Sigmoid colon (tissue), 7 donors: ENCODE measurements around the gene SEC16A. TPM values are rescaled to one million over a fixed set of nuclear protein-coding genes. Genes with fewer than 3 reads are reported as not detected.

ENCODE experiments used
- DNase-seq: peaks from one replicate; pipeline ENCODE4 v3.0.0-alpha.2; 2019
- H3K27ac ChIP-seq, 4 donors: fragments of 200-600 bp; sonication (generic); one replicate each; pipeline ENCODE4 v1.5.1; 2016 to 2019; ENCODE audit warnings: mild to moderate bottlenecking in 1 of 4
- H3K27me3 ChIP-seq, 3 donors: fragments of 200-600 bp; sonication (generic); one replicate each; pipeline ENCODE4 v1.5.1; 2019; ENCODE audit warnings: mild to moderate bottlenecking in 1 of 3
- H3K36me3 ChIP-seq, 4 donors: fragments of 200-600 bp; sonication (generic); one replicate each; pipeline ENCODE4 v1.5.1; 2016 to 2019
- H3K4me1 ChIP-seq, 4 donors: fragments of 200-600 bp; sonication (generic); one replicate each; pipeline ENCODE4 v1.5.1; 2017 to 2019
- H3K4me3 ChIP-seq, 4 donors: fragments of 200-600 bp; sonication (generic); one replicate each; pipeline ENCODE4 v1.5.1; 2017 to 2019; ENCODE audit warnings: mild to moderate bottlenecking in 2 of 4, moderate library complexity in 1 of 4
- H3K9me3 ChIP-seq, 4 donors: fragments of 200-600 bp in 3 of 4; sonication (generic) in 3 of 4; one replicate each; pipeline versions ENCODE4 v1.5.1 to v1.6.1; 2013 to 2019
- EP300 ChIP-seq, 4 donors: sonication (generic); formaldehyde crosslinking; IDR thresholded peaks; one replicate each; pipeline ENCODE4 v1.6.1; 2017; ENCODE audit warnings: antibody characterized with exemption in 4 of 4
- POLR2A ChIP-seq, 2 donors: fragments of 450-650 bp; IDR thresholded peaks; one replicate each; pipeline ENCODE4 v1.6.1; 2016; ENCODE audit warnings: antibody characterized with exemption in 2 of 2, mild to moderate bottlenecking in 2 of 2, moderate library complexity in 2 of 2
- POLR2AphosphoS5 ChIP-seq, 4 donors: sonication (generic); formaldehyde crosslinking; IDR thresholded peaks; one replicate each; pipeline ENCODE4 v1.6.1; 2017; ENCODE audit warnings: antibody characterized with exemption in 4 of 4
- WGBS, 2 donors: extraction: QIAGEN DNeasy Blood & Tissue Kit; methylation state at CpG; one replicate each; pipeline ENCODE4 v1.1.7; 2013; 5-methylcytosine and 5-hydroxymethylcytosine counted together
- intact Hi-C: fragments of 100-400 bp; cut with DNase I; formaldehyde crosslinking; loops from one replicate; pipeline ENCODE4 v1.15.1; 2023
- polyA plus RNA-seq, 3 donors: library from polyadenylated mRNA; stranded (reverse); fragments of 200-250 nt; gene quantifications; one replicate each; pipeline ENCODE4 v1.2.3, GENCODE V29; 2013
- total RNA-seq, 4 donors: library from RNA; depleted of rRNA; stranded (reverse); fragments of >200 nt; gene quantifications; one replicate each; pipeline ENCODE4 v1.1.0, GENCODE V29; 2016
- TF ChIP-seq, protein P1 (sequence below), 4 experiments: fragments of 450-650 bp in 3 of 4; fragments of 200-600 bp in 1 of 4; IDR thresholded peaks; one replicate each; pipeline ENCODE4 v1.5.1; 2016 to 2019; ENCODE audit warnings: antibody characterized with exemption in 4 of 4, mild to moderate bottlenecking in 3 of 4, moderate library complexity in 2 of 4
- donor health status: healthy with polysubstance abuse.
- donor health status: Bipolar disorder and iron deficiency.
- donor health status: healthy.

SEC16A gene
- total and polyA plus RNA-seq, 7 donors = 22.8 to 57.0 (median 27.5) TPM

DNA sequence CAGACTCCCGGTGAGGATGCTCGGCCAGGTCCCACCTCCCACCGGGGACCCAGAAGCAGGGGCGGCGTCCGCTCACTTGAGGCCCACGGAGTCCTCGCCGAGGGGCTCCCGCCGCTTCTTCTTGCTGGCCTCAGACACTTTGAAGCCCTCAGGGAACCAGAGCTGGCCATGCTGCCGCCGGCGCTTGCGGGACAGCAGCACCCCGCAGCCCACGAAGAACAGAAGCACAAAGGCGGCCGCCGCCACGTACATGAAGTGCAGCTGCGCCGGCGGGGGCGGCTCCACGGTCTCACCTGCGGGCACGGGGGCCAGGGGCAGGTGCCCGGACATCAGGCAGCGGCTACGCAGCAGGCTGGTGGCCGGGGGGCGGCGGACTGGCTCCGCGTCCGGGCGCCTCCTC is 19.4 kb upstream of the SEC16A start:
- no peak for DNase-seq
- Histone ChIP-seq H3K4me1 (no peaks in the 10 kb centered on the region), H3K27me3 (no peaks in the 10 kb centered on the region), H3K4me3 (no peak overlapping the region), H3K36me3 (peaks cover 82 to 100% (median 93%) of the 10 kb centered on the region in 4 donors), H3K9me3 (no peaks in the 10 kb centered on the region), H3K27ac (no peak overlapping the region)
- intact Hi-C loops = no loop called here
- 94 to 96% methylated on average over 38 of the region's 38 CpGs for WGBS, 2 donors
- TF ChIP-seq, protein P1, sequence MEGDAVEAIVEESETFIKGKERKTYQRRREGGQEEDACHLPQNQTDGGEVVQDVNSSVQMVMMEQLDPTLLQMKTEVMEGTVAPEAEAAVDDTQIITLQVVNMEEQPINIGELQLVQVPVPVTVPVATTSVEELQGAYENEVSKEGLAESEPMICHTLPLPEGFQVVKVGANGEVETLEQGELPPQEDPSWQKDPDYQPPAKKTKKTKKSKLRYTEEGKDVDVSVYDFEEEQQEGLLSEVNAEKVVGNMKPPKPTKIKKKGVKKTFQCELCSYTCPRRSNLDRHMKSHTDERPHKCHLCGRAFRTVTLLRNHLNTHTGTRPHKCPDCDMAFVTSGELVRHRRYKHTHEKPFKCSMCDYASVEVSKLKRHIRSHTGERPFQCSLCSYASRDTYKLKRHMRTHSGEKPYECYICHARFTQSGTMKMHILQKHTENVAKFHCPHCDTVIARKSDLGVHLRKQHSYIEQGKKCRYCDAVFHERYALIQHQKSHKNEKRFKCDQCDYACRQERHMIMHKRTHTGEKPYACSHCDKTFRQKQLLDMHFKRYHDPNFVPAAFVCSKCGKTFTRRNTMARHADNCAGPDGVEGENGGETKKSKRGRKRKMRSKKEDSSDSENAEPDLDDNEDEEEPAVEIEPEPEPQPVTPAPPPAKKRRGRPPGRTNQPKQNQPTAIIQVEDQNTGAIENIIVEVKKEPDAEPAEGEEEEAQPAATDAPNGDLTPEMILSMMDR (IDR thresholded peaks at IDR 0.05) = no peak
- TF ChIP-seq EP300 (IDR thresholded peaks at IDR 0.05) (no peak), POLR2A (IDR thresholded peaks at IDR 0.05) (no peak), POLR2AphosphoS5 (IDR thresholded peaks at IDR 0.05) (no peak)

DNA sequence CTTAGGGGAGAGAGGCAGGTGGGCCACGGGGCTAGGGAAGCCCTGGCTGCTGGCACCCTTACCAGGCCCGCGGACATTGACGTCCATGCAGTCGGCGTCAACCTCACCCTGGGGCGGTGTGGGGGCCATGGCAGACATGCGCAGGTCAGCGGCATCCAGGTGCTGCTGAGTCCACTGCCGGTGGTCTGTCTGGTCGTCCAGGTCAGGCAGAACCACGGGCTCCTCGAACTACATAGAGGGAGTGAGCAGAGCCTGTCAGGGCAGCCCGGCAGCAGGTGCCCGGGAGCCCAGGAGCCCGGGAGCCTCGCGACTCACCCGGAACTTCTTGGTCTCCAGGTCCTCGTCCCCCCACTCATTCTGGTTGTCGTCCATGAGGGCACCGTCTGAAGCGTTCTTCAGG is 18.8 kb upstream of the SEC16A start:
- no peak overlapping the region for H3K27ac ChIP-seq
- H3K27me3 ChIP-seq = no peaks in the 10 kb centered on the region
- no peak for DNase-seq
- H3K4me1 ChIP-seq = no peaks in the 10 kb centered on the region
- intact Hi-C loops = no loop called here
- peaks cover 83 to 100% (median 93%) of the 10 kb centered on the region in 4 donors for H3K36me3 ChIP-seq
- H3K4me3 ChIP-seq = no peak overlapping the region
- 89 to 93% methylated on average over 23 of the region's 23 CpGs for WGBS, 2 donors
- TF ChIP-seq POLR2A (IDR thresholded peaks at IDR 0.05) (no peak), EP300 (IDR thresholded peaks at IDR 0.05) (no peak), POLR2AphosphoS5 (IDR thresholded peaks at IDR 0.05) (no peak)
- TF ChIP-seq, protein P1 (IDR thresholded peaks at IDR 0.05) = no peak
- no peaks in the 10 kb centered on the region for H3K9me3 ChIP-seq

DNA sequence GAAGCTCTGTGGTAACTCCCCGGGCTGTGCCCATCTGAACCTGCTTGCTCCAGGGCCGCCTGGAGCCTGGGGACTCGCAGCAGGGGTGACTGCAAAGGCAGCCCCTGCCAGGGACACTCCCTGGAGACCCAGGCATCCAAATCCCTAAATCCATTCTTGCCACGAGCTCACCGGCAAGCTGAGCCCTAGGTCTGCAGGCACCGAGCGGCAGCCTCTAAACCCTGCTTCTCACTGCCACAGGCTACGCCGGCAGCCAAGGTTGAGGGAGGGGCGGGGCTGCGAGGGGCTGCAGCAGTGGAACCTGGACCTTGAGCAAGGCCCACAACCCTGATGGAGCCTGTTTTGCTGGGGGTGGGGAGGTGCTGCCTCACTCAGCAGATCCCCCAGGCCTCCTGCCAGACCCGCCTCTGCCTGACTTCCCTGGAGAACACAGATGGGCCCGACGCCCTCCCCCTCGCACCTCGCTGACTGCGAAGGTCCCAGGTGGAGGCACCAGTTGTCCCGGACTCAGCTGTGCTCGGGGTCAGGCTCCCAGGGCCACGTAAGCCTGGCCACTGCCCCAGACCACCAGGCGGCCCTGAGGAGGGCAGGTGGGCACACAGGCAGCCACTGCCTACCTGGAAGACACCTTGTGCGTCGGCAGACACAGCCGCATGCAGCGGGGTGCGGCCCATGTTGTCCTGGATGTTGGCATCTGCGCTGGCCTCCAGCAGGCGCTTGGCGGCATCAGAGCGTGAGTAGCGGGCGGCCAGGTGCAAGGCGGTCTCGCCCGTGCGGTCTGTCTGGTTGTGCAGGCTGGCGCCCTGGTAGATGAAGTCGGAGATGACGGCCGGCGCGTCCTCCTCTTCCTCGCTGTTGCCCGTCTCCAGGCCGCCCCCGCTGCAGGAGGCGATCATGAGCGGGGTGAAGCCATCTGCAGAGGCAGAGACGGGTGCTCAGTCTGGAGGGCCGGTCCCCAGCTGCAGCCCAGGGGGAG is 17.4 kb upstream of the SEC16A start:
- H3K27me3 ChIP-seq = no peaks in the 10 kb centered on the region
- peaks cover 71 to 100% (median 91%) of the 10 kb centered on the region in 4 donors for H3K36me3 ChIP-seq
- no peak for DNase-seq
- intact Hi-C loops = no loop called here
- no peak overlapping the region for H3K4me3 ChIP-seq
- H3K4me1 ChIP-seq = peaks cover 0 to 3% (median under 1%) of the 10 kb centered on the region in 4 donors
- 94% methylated on average over 50 of the region's 50 CpGs for WGBS, 2 donors
- TF ChIP-seq POLR2A (IDR thresholded peaks at IDR 0.05) (no peak), POLR2AphosphoS5 (IDR thresholded peaks at IDR 0.05) (no peak), EP300 (IDR thresholded peaks at IDR 0.05) (no peak)
- TF ChIP-seq, protein P1 (IDR thresholded peaks at IDR 0.05) = no peak
- no peaks in the 10 kb centered on the region for H3K9me3 ChIP-seq
- no peak overlapping the region for H3K27ac ChIP-seq

DNA sequence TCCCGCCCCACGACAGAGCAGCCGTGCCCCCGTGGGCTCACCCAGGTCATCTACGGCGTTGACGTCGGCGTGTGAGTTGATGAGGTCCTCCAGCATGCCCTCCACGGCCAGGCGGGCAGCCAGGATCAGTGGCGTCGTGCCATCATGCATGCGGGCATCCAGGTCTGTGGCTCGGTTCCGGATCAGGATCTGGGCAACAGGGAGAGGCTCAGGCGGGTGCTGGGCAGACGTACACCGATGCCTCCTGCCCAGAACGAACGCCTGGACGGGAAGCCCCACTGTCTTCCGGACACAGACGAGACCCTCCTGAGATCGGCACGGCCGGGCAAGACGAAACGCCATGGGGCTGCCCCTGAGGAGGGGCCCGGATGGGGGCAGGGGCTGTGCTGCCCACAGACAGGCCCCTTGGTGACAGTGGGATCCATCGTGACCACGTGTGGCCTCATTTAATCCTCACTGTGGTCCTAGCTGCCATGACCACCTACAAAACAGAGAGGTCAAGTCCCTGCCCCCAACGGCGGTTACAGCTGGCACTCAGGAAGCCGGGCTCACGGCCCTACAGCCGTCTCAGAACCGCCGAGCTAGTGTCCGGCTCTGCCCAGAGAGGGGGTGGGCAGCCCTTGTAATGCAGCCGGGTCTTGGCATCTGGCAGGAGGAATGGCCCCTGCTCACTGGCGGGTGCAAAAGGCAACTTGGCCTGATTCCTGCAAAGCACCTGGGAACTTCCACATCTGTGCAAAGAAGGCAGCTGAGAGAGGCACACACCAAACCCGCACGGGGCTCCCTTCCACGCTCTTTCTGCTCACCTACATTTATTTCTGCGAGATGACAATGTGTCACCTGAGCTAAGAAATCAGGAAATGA is 16.5 kb upstream of the SEC16A start:
- Histone ChIP-seq H3K4me3 (no peak overlapping the region), H3K27ac (no peak overlapping the region), H3K27me3 (no peaks in the 10 kb centered on the region), H3K36me3 (peaks cover 62 to 97% (median 82%) of the 10 kb centered on the region in 4 donors), H3K9me3 (no peaks in the 10 kb centered on the region), H3K4me1 (peaks cover 0 to 12% (median 9%) of the 10 kb centered on the region in 4 donors)
- 88 to 90% methylated on average over 46 of the region's 46 CpGs for WGBS, 2 donors
- no peak for DNase-seq
- TF ChIP-seq POLR2AphosphoS5 (IDR thresholded peaks at IDR 0.05) = no peak
- TF ChIP-seq, protein P1 (IDR thresholded peaks at IDR 0.05) = no peak
- intact Hi-C loops = no loop called here
